DMS 273 (cell line): ENCODE measurements around the gene MAP3K10.
"Not testable (repeated sequence)": the region's sequence is repeated elsewhere in the genome, so short reads cannot be mapped to it uniquely, and the experiment has no call there.

ENCODE experiments used
- DNase-seq: peaks from one replicate; lab custom pipeline; 2025; ENCODE audit not compliant: unreplicated experiment; lab: John Stamatoyannopoulos, UW

Gene MAP3K10

GRCh38 chr19:40190891-40191835 lies at the start of gene MAP3K10:
TSS of gene MAP3K10 (plus strand) at chr19:40191426. CDS start at chr19:40192032, 606 bp downstream.
- peak; percentile 85 for DNase-seq

- no peak for DNase-seq
These were observed 49.7 kb upstream of the MAP3K10 start for GRCh38 chr19:40141551-40141950.

- peak; percentile 57 for DNase-seq
These were observed 47.6 kb upstream of the MAP3K10 start for GRCh38 chr19:40143612-40144011.

- DNase-seq: no peak
These were observed 47.1 kb upstream of the MAP3K10 start for GRCh38 chr19:40144151-40144550.

GRCh38 chr19:40144947-40145748 lies 46.1 kb upstream of the MAP3K10 start:
- no peak for DNase-seq

- DNase-seq: not testable (repeated sequence)
These were observed 45.5 kb upstream of the MAP3K10 start for GRCh38 chr19:40145749-40146029.

- no peak for DNase-seq
These were observed 43.9 kb upstream of the MAP3K10 start for GRCh38 chr19:40147338-40147692.

- DNase-seq: peak; percentile 40
These were observed 43.4 kb upstream of the MAP3K10 start for GRCh38 chr19:40147693-40148347.

- DNase-seq: no peak
These were observed 41.7 kb upstream of the MAP3K10 start for GRCh38 chr19:40149501-40149900.

GRCh38 chr19:40150170-40150569 lies 41.1 kb upstream of the MAP3K10 start:
- no peak for DNase-seq

- no peak for DNase-seq
These were observed 37.0 kb upstream of the MAP3K10 start for GRCh38 chr19:40154121-40154680.

- DNase-seq: peak; percentile 68
These were observed 35.4 kb upstream of the MAP3K10 start for GRCh38 chr19:40155749-40156265.

- no peak for DNase-seq
These were observed 34.2 kb upstream of the MAP3K10 start for GRCh38 chr19:40157059-40157458.

GRCh38 chr19:40159744-40160143 lies 31.5 kb upstream of the MAP3K10 start:
- no peak for DNase-seq

- DNase-seq: no peak
These were observed 29.1 kb upstream of the MAP3K10 start for GRCh38 chr19:40162104-40162503.

- no peak for DNase-seq
These were observed 27.6 kb upstream of the MAP3K10 start for GRCh38 chr19:40163541-40164129.

- peak; percentile 74 for DNase-seq
These were observed 25.8 kb upstream of the MAP3K10 start for GRCh38 chr19:40165362-40165937.

- not testable (repeated sequence) for DNase-seq
These were observed 21.5 kb upstream of the MAP3K10 start for GRCh38 chr19:40169482-40170302.

GRCh38 chr19:40170303-40170989 lies 20.8 kb upstream of the MAP3K10 start:
- not testable (repeated sequence) for DNase-seq
